Measurements from ENCODE around the gene KRTAP12-3. TPM values are rescaled to one million over a fixed set of nuclear protein-coding genes. Genes with fewer than 3 reads are reported as not detected.

KRTAP12-3 gene
- total RNA-seq, 1 donor from 2014 or later: not detected

DNA sequence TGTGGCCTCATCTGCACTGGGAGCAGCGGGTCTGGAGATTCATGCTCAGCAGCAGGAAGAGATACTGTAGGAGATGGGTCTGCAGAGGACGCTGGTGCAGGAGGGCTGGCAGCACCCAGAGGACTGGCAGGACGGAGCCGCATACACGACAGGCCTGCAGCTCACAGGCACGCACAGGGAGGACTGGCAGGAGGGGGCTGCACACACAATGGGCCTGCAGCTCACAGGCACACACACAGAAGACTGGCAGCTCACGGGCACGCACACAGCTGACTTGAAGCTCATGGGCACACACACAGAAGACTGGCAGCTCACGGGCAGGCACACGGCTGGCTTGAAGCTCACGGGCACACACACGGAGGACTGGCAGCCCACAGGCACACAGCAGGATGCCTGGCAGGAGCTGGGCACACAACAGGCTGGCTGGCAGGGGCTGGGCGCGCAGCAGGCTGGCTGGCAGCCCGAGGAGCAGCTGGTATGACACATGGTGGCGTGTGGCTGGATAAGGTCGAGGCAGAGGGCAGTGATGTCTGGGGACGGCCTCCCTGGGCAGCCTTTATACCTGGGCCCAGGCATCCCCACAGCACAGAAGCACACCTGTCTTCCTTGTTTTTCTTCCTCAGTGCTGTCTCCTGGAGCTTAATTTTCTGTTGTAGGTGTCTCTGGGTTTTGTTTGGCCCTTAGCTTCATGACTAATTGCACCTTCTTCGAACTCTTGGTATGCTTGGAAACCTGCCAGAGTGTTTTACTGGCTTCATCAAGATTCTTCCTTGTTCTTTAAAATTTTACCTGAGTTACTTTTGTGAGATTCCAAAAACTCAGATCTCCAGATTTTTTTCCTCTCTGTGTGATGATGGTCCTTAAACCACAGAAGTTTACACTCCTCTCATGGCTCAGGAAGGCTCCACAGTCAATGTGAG, 8.9 kb downstream of the KRTAP12-3 start, which contains the start of gene KRTAP12-2:
Gene KRTAP12-2, minus strand, starts transcription at position 527 of the 920 bp plus-strand sequence. Its CDS starts 41 bp downstream, at position 486.
- Histone ChIP-seq H3K9me3 (ENCODE audit: low read depth) (peaks cover 6% of the 10 kb centered on the region), H3K4me1 (no peaks in the 10 kb centered on the region), H4K20me1 (ENCODE audit: low read depth) (no peaks in the 10 kb centered on the region), H3K27ac (no peak within 1 kb of the TSS), H2AFZ (replicated peaks) (no peak within 1 kb of the TSS), H3K27me3 (no peaks in the 10 kb centered on the region), H3K79me2 (ENCODE audit: low read depth) (no peaks in the 10 kb centered on the region), H3K4me3 (no peak within 1 kb of the TSS), H3K36me3 (no peaks in the 10 kb centered on the region), H3K9ac (no peak within 1 kb of the TSS), H3K4me2 (no peak within 1 kb of the TSS), H3F3A (ENCODE audit: low read depth) (no peaks in the 10 kb centered on the region)
- Mint-ChIP-seq H3K4me1 (no peaks in the 10 kb centered on the region), H3K36me3 (no peaks in the 10 kb centered on the region), H3K27me3 (ENCODE audit: insufficient read depth, low read depth) (peaks cover 7% of the 10 kb centered on the region), H3K4me3 (no peak within 1 kb of the TSS), H3K27ac (no peak within 1 kb of the TSS), H3K9me3 (peaks cover 38% of the 10 kb centered on the region)
- no peak for DNase-seq (ENCODE audit: low spot score)
- TF ChIP-seq, protein P1, sequence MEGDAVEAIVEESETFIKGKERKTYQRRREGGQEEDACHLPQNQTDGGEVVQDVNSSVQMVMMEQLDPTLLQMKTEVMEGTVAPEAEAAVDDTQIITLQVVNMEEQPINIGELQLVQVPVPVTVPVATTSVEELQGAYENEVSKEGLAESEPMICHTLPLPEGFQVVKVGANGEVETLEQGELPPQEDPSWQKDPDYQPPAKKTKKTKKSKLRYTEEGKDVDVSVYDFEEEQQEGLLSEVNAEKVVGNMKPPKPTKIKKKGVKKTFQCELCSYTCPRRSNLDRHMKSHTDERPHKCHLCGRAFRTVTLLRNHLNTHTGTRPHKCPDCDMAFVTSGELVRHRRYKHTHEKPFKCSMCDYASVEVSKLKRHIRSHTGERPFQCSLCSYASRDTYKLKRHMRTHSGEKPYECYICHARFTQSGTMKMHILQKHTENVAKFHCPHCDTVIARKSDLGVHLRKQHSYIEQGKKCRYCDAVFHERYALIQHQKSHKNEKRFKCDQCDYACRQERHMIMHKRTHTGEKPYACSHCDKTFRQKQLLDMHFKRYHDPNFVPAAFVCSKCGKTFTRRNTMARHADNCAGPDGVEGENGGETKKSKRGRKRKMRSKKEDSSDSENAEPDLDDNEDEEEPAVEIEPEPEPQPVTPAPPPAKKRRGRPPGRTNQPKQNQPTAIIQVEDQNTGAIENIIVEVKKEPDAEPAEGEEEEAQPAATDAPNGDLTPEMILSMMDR (IDR thresholded peaks at IDR 0.05): no peak

DNA sequence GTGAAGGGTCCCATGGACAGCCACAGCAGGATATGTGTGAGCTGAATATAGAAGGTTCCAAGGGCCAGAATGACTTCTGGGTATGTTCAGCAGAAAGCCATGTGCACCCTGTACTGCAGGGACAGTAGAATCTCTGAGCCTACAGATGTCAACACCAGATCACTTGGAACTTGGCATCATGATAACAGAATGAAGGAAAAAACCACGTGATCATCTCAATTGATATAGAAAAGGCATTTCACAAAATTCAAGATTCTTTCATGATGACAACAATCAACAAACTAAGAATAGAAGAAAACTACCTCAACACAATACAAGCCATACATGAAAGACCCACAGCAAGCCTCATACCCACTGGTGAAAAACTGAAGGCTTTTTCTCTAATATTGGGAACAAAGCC, 9.9 kb downstream of the KRTAP12-3 start:
- no peak overlapping the region for H2AFZ ChIP-seq (replicated peaks)
- Mint-ChIP-seq H3K27me3 (ENCODE audit: insufficient read depth, low read depth) (peaks cover 7% of the 10 kb centered on the region), H3K36me3 (no peaks in the 10 kb centered on the region), H3K27ac (no peak overlapping the region), H3K9me3 (peaks cover 42% of the 10 kb centered on the region), H3K4me1 (no peaks in the 10 kb centered on the region), H3K4me3 (no peak overlapping the region)
- H3F3A ChIP-seq (ENCODE audit: low read depth): no peaks in the 10 kb centered on the region
- H3K4me1 ChIP-seq: no peaks in the 10 kb centered on the region
- no peaks in the 10 kb centered on the region for H3K79me2 ChIP-seq (ENCODE audit: low read depth)
- DNase-seq (ENCODE audit: low spot score): no peak
- no peak overlapping the region for H3K27ac ChIP-seq
- H3K27me3 ChIP-seq: no peaks in the 10 kb centered on the region
- H4K20me1 ChIP-seq (ENCODE audit: low read depth): no peaks in the 10 kb centered on the region
- TF ChIP-seq EZH2phosphoT487 (IDR thresholded peaks at IDR 0.05) (no peak), EZH2 (IDR thresholded peaks at IDR 0.05) (no peak)
- TF ChIP-seq, protein P1 (IDR thresholded peaks at IDR 0.05): no peak
- H3K36me3 ChIP-seq: no peaks in the 10 kb centered on the region
- no peak overlapping the region for H3K4me2 ChIP-seq
- H3K9ac ChIP-seq: no peak overlapping the region
- no peak overlapping the region for H3K4me3 ChIP-seq
- H3K9me3 ChIP-seq (ENCODE audit: low read depth): peaks cover 6% of the 10 kb centered on the region

DNA sequence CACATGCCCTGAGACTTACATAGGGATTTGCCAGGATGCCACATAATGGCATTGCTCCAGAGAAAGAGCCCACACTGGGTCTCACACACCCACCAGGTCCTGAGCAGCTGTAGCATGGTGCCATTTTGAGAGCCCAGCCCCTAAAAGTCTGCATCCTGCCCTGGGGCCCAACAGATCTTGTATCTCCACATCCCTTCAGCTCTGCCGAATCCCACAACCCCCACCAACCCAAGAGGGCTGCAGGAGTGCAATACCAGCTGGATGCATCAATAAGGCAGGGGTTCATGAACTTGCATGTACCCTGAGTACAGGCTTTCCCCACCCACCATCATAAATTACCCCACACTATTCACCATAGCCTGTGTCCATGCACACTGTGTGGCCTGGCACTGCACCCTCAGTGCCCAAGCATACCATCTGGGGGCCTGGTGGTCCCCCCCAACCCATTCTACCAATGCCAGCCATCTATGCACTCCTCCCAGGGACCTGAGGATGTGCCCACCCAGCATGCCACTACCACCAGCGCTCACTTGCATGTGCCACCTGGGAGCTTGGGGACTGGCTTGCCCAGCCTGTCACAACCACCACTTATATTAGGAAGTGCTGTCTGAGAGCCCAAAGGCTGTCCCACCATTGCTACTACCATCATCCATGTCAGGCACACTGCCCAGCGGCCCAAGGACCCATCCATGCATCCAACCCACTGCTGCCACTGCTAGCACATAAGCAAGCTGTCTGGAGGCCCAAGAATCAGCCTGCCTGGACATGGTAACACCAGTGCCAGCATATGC, 13.1 kb downstream of the KRTAP12-3 start:
- H3K4me3 ChIP-seq: no peak overlapping the region
- H3K27me3 ChIP-seq: no peaks in the 10 kb centered on the region
- peaks cover 52% of the 10 kb centered on the region for H3K9me3 Mint-ChIP-seq
- H3K4me2 ChIP-seq: no peak overlapping the region
- H3K4me3 Mint-ChIP-seq: no peak overlapping the region
- H3K9ac ChIP-seq: no peak overlapping the region
- H3K79me2 ChIP-seq (ENCODE audit: low read depth): no peaks in the 10 kb centered on the region
- no peak overlapping the region for H2AFZ ChIP-seq (replicated peaks)
- H3K27me3 Mint-ChIP-seq (ENCODE audit: insufficient read depth, low read depth): peaks cover 11% of the 10 kb centered on the region
- H3K27ac ChIP-seq: no peak overlapping the region
- DNase-seq (ENCODE audit: low spot score): no peak
- no peaks in the 10 kb centered on the region for H3K4me1 ChIP-seq
- H3K4me1 Mint-ChIP-seq: no peaks in the 10 kb centered on the region
- H3K36me3 Mint-ChIP-seq: peaks cover 2% of the 10 kb centered on the region
- peaks cover 6% of the 10 kb centered on the region for H3K9me3 ChIP-seq (ENCODE audit: low read depth)
- no peaks in the 10 kb centered on the region for H4K20me1 ChIP-seq (ENCODE audit: low read depth)
- no peak overlapping the region for H3K27ac Mint-ChIP-seq
- H3F3A ChIP-seq (ENCODE audit: low read depth): no peaks in the 10 kb centered on the region
- TF ChIP-seq EZH2 (IDR thresholded peaks at IDR 0.05): no peak
- TF ChIP-seq, protein P1 (IDR thresholded peaks at IDR 0.05): no peak
- TF ChIP-seq EZH2phosphoT487 (IDR thresholded peaks at IDR 0.05): no peak
- H3K36me3 ChIP-seq: no peaks in the 10 kb centered on the region
